ENCODE data around the gene TBL3.

The TBL3 gene

GRCh38 chr16:2016407-2016922 is 44.6 kb downstream of the TBL3 start:
- Histone ChIP-seq H3K27ac (ENCODE audit: low read length) (no peak overlapping the region), H3K4me3 (ENCODE audit: low read depth in 1 of 2, low read length in 2 of 2) (no peak overlapping the region), H2AFZ (ENCODE audit: low read depth, low read length) (no peak overlapping the region), H3K4me2 (ENCODE audit: insufficient read depth, low read length) (no peak overlapping the region), H3K9me3 (ENCODE audit: insufficient read depth, low read length, severe bottlenecking) (no peaks in the 10 kb centered on the region), H3K4me1 (ENCODE audit: insufficient read depth, low read length) (no peaks in the 10 kb centered on the region), H3K79me2 (ENCODE audit: insufficient read depth, low read length) (no peaks in the 10 kb centered on the region), H3K36me3 (ENCODE audit: insufficient read depth, low read length) (no peaks in the 10 kb centered on the region), H3K9ac (ENCODE audit: low read depth, low read length) (no peak overlapping the region), H3K27me3 (ENCODE audit: insufficient read depth, low read length, poor library complexity) (no peaks in the 10 kb centered on the region), H4K20me1 (ENCODE audit: insufficient read depth, low read length) (no peaks in the 10 kb centered on the region)
- DNase-seq (peak; percentile 37), ATAC-seq (ENCODE audit: insufficient read depth, low read depth) (peak; percentile 47; the same call in 2 of the 3 replicates)
- peak; percentile 64 for TF ChIP-seq CTCF (IDR thresholded peaks at IDR 0.05; ENCODE audit: borderline replicate concordance, extremely low read depth, low read length, poor library complexity, severe bottlenecking)
- no peak for TF ChIP-seq EZH2 (IDR thresholded peaks at IDR 0.05; ENCODE audit: borderline replicate concordance, low read depth, low read length, severe bottlenecking)

GRCh38 chr16:2019518-2019920 is 47.7 kb downstream of the TBL3 start, which contains the start of gene NPW:
Gene NPW (plus strand): TSS chr16:2019785.
- H3K36me3 ChIP-seq (ENCODE audit: insufficient read depth, low read length) = no peaks in the 10 kb centered on the region
- no peak within 1 kb of the TSS for H2AFZ ChIP-seq (ENCODE audit: low read depth, low read length)
- H3K4me3 ChIP-seq (ENCODE audit: low read depth in 1 of 2, low read length in 2 of 2) = no peak within 1 kb of the TSS
- H3K4me1 ChIP-seq (ENCODE audit: insufficient read depth, low read length) = peaks cover 18% of the 10 kb centered on the region
- no peak within 1 kb of the TSS for H3K27ac ChIP-seq (ENCODE audit: low read length)
- no peak within 1 kb of the TSS for H3K9ac ChIP-seq (ENCODE audit: low read depth, low read length)
- no peaks in the 10 kb centered on the region for H4K20me1 ChIP-seq (ENCODE audit: insufficient read depth, low read length)
- no peak within 1 kb of the TSS for H3K4me2 ChIP-seq (ENCODE audit: insufficient read depth, low read length)
- H3K27me3 ChIP-seq (ENCODE audit: insufficient read depth, low read length, poor library complexity) = no peaks in the 10 kb centered on the region
- H3K9me3 ChIP-seq (ENCODE audit: insufficient read depth, low read length, severe bottlenecking) = no peaks in the 10 kb centered on the region
- TF ChIP-seq EZH2 (IDR thresholded peaks at IDR 0.05; ENCODE audit: borderline replicate concordance, low read depth, low read length, severe bottlenecking) = no peak
- no peaks in the 10 kb centered on the region for H3K79me2 ChIP-seq (ENCODE audit: insufficient read depth, low read length)
- ATAC-seq (ENCODE audit: insufficient read depth, low read depth) (no peak), DNase-seq (peak; percentile 39)

GRCh38 chr16:2019921-2020831 is 48.3 kb downstream of the TBL3 start:
- TF ChIP-seq EZH2 (IDR thresholded peaks at IDR 0.05; ENCODE audit: borderline replicate concordance, low read depth, low read length, severe bottlenecking) (no peak), CTCF (IDR thresholded peaks at IDR 0.05; ENCODE audit: borderline replicate concordance, extremely low read depth, low read length, poor library complexity, severe bottlenecking) (no peak)
- H3K27me3 ChIP-seq (ENCODE audit: insufficient read depth, low read length, poor library complexity) = no peaks in the 10 kb centered on the region
- H3K9ac ChIP-seq (ENCODE audit: low read depth, low read length) = no peak overlapping the region
- no peak for DNase-seq
- H3K36me3 ChIP-seq (ENCODE audit: insufficient read depth, low read length) = no peaks in the 10 kb centered on the region
- H3K4me2 ChIP-seq (ENCODE audit: insufficient read depth, low read length) = no peak overlapping the region
- H2AFZ ChIP-seq (ENCODE audit: low read depth, low read length) = no peak overlapping the region
- H4K20me1 ChIP-seq (ENCODE audit: insufficient read depth, low read length) = no peaks in the 10 kb centered on the region
- no peak overlapping the region for H3K4me3 ChIP-seq (ENCODE audit: low read depth in 1 of 2, low read length in 2 of 2)
- H3K4me1 ChIP-seq (ENCODE audit: insufficient read depth, low read length) = peaks cover 18% of the 10 kb centered on the region
- no peak overlapping the region for H3K27ac ChIP-seq (ENCODE audit: low read length)
- no peak for ATAC-seq (ENCODE audit: insufficient read depth, low read depth)
- H3K9me3 ChIP-seq (ENCODE audit: insufficient read depth, low read length, severe bottlenecking) = no peaks in the 10 kb centered on the region
- H3K79me2 ChIP-seq (ENCODE audit: insufficient read depth, low read length) = no peaks in the 10 kb centered on the region

- no peaks in the 10 kb centered on the region for H3K36me3 ChIP-seq (ENCODE audit: insufficient read depth, low read length)
- H3K27me3 ChIP-seq (ENCODE audit: insufficient read depth, low read length, poor library complexity) = peaks cover 19% of the 10 kb centered on the region
- peaks cover 3% of the 10 kb centered on the region for H4K20me1 ChIP-seq (ENCODE audit: insufficient read depth, low read length)
- peak overlapping the region; percentile 83 for H2AFZ ChIP-seq (ENCODE audit: low read depth, low read length)
- H3K9me3 ChIP-seq (ENCODE audit: insufficient read depth, low read length, severe bottlenecking) = no peaks in the 10 kb centered on the region
- peak overlapping the region; percentile 51 for H3K9ac ChIP-seq (ENCODE audit: low read depth, low read length)
- DNase-seq = peak; percentile 71
- H3K27ac ChIP-seq (ENCODE audit: low read length) = peak overlapping the region; percentile 51; the same call in 1 of the 2 replicates
- peak; percentile 70 for ATAC-seq (ENCODE audit: insufficient read depth, low read depth)
- peaks cover 20% of the 10 kb centered on the region for H3K4me1 ChIP-seq (ENCODE audit: insufficient read depth, low read length)
- H3K4me2 ChIP-seq (ENCODE audit: insufficient read depth, low read length) = peak overlapping the region; percentile 84
- no peak for TF ChIP-seq CTCF (IDR thresholded peaks at IDR 0.05; ENCODE audit: borderline replicate concordance, extremely low read depth, low read length, poor library complexity, severe bottlenecking)
- TF ChIP-seq EZH2 (IDR thresholded peaks at IDR 0.05; ENCODE audit: borderline replicate concordance, low read depth, low read length, severe bottlenecking) = no peak
- H3K4me3 ChIP-seq (ENCODE audit: low read depth in 1 of 2, low read length in 2 of 2) = peak overlapping the region in 1 of 2 experiments; percentile 53; a peak in 2 of 4 replicates
- H3K79me2 ChIP-seq (ENCODE audit: insufficient read depth, low read length) = no peaks in the 10 kb centered on the region
Observed at GRCh38 chr16:2022723-2023091, 50.9 kb downstream of the TBL3 start.
